ENCODE results near the gene TEAD4.

- TF ChIP-seq CTCF (IDR thresholded peaks at IDR 0.05; ENCODE audit: poor library complexity) (no peak), EZH2 (IDR thresholded peaks at IDR 0.05; ENCODE audit: borderline replicate concordance) (no peak), EZH2phosphoT487 (IDR thresholded peaks at IDR 0.05; ENCODE audit: low read depth, severe bottlenecking, unreplicated experiment) (no peak)
These were observed 44.3 kb downstream of the TEAD4 start for GRCh38 chr12:3003357-3003992.

Data from hepatocyte (in vitro differentiated cells).